ENCODE data around the gene CTDNEP1. TPM values are rescaled to one million over a fixed set of nuclear protein-coding genes. Genes with fewer than 3 reads are reported as not detected.

The CTDNEP1 gene
- total and polyA plus RNA-seq, 2 of the 4 experiments (the other 2 are of a cell fraction): 23.8 to 132 TPM

DNA sequence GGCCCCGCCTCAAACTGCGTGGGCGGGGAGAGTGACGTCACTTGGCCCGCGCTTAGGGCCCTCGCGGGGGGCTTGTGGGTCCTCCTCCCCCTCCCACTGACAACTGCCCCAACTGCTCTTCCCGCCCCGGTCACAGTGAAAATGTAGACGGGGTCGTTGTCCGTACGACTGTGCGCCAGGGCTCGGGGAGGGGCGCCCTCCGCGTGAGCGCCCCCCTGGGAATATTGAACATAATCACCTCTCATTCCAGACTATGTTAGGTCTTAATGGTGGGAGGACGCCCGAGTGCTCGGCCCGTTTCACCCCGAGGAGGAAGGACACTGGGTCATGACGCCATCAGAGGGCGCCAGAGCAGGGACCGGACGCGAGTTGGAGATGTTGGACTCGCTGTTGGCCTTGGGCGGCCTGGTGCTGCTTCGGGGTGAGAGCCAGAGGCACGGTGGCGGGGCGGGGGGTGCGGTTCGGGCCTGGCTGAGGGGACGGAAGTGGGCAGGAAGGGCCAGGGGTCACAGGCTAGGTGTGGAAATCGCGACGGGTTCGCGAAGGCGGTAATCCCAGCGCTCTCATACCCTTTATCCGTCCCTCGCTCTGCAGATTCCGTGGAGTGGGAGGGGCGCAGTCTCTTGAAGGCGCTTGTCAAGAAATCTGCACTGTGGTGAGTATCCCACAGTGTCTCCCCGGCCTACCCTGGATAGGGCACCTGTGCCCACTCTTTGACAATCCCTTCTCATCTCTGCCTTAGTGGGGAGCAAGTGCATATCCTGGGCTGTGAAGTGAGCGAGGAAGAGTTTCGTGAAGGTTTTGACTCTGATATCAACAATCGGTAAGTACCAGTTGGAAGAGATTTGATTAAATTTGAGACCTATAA, 876 bp upstream of the CTDNEP1 start, which contains the start of gene ELP5:
ELP5 (plus strand) TSS at position 40 of the 868 bp plus-strand sequence; CDS start at position 376, 336 bp downstream.
- ATAC-seq (ENCODE audit: low read depth) (peak; percentile 71), DNase-seq (peak; percentile 94)
- Histone ChIP-seq H3K23ac (ENCODE audit: low read depth, low read length) (peak within 1 kb of the TSS; percentile 93), H2AK9ac (replicated peaks; ENCODE audit: low read depth, low read length, poor library complexity) (peak within 1 kb of the TSS; percentile 99), H4K8ac (ENCODE audit: low read depth in 2 of 2, low read length in 2 of 2) (peak within 1 kb of the TSS; percentile 90 to 98), H2BK15ac (ENCODE audit: low read depth, low read length) (peak within 1 kb of the TSS; percentile 65; the same call in 1 of the 3 replicates), H4K91ac (ENCODE audit: insufficient read depth, low read depth, low read length) (peak within 1 kb of the TSS; percentile 93), H3K18ac (ENCODE audit: low read depth, low read length) (peak within 1 kb of the TSS; percentile 51), H3K4me2 (ENCODE audit: low read depth, low read length) (peak within 1 kb of the TSS; percentile 99), H3K56ac (ENCODE audit: extremely low read depth, insufficient read depth, low read length) (peak within 1 kb of the TSS; percentile 94), H3K4me1 (ENCODE audit: control insufficient read depth, insufficient read depth, low read length) (peaks cover 8% of the 10 kb centered on the region), H3K9me3 (ENCODE audit: control insufficient read depth, insufficient read depth, low read length) (no peaks in the 10 kb centered on the region), H3K36me3 (ENCODE audit: control insufficient read depth, insufficient read depth, low read length) (peaks cover 15% of the 10 kb centered on the region), H2AFZ (replicated peaks; ENCODE audit: low read length, poor library complexity) (peak within 1 kb of the TSS; percentile 99), H4K20me1 (ENCODE audit: insufficient read depth, low read length) (peaks cover 9% of the 10 kb centered on the region; the same call in 1 of the 2 replicates), H3K27me3 (ENCODE audit: control insufficient read depth, insufficient read depth, low read length) (no peaks in the 10 kb centered on the region), H4K5ac (ENCODE audit: low read depth, low read length) (peak within 1 kb of the TSS; percentile 91), H2BK5ac (ENCODE audit: low read depth, low read length, poor library complexity, severe bottlenecking) (peak within 1 kb of the TSS; percentile 94), H2BK20ac (ENCODE audit: low read depth, low read length) (no peak within 1 kb of the TSS), H3K14ac (replicated peaks; ENCODE audit: low read depth, low read length) (peak within 1 kb of the TSS; percentile 91), H3K9ac (ENCODE audit: low read depth, low read length) (peak within 1 kb of the TSS; percentile 88), H3K79me1 (ENCODE audit: low read depth in 1 of 2, low read length in 2 of 2) (peaks cover 7 to 44% of the 10 kb centered on the region in 2 experiments; a peak in 3 of 4 replicates), H2AK5ac (ENCODE audit: low read depth, low read length) (peak within 1 kb of the TSS; percentile 95), H2BK120ac (ENCODE audit: low read depth, low read length) (peak within 1 kb of the TSS; percentile 73), H3K27ac (ENCODE audit: insufficient read depth, low read length) (peak within 1 kb of the TSS; percentile 93), H3K9me1 (ENCODE audit: insufficient read depth, low read length) (peaks cover 10% of the 10 kb centered on the region), H3K4me3 (ENCODE audit: insufficient read depth, low read depth, low read length) (peak within 1 kb of the TSS; percentile 71), H3K4ac (ENCODE audit: low read depth, low read length) (peak within 1 kb of the TSS; percentile 96)
- in situ Hi-C loops (cut with MboI; ENCODE audit: low sequenced_read_pairs) (no loop called here), intact Hi-C loops (cut with micrococcal nuclease) (no loop called here), dilution Hi-C loops (cut with HindIII; ENCODE audit: low sequenced_read_pairs, unreplicated experiment) (no loop called here)
- TSS peak; percentile 34 for BruUV-seq (replicated peaks)
- CTCF ChIA-PET: no interaction called here
- WGBS, 2 experiments (ENCODE audit: extremely low coverage in 2 of 2, insufficient read length in 1 of 2): 0% methylated on average over 11 of the region's 55 CpGs; no CpG with 5 or more reads in 1 of the 2 experiments
- POLR2A ChIA-PET (ENCODE audit: unreplicated experiment): no interaction called here
- no peak; the same call in 1 of the 2 replicates for TF ChIP-seq SMC3 (IDR thresholded peaks at IDR 0.05; ENCODE audit: low read depth, low read length)
- no peak; the same call in 1 of the 2 replicates for TF ChIP-seq RAD21 (IDR thresholded peaks at IDR 0.05; ENCODE audit: low read length)
- no peak for TF ChIP-seq RCOR1 (IDR thresholded peaks at IDR 0.05; ENCODE audit: insufficient replicate concordance, low read length)
- no peak for TF ChIP-seq CEBPB (IDR thresholded peaks at IDR 0.05; ENCODE audit: low read depth, low read length)
- TF ChIP-seq, protein P1, sequence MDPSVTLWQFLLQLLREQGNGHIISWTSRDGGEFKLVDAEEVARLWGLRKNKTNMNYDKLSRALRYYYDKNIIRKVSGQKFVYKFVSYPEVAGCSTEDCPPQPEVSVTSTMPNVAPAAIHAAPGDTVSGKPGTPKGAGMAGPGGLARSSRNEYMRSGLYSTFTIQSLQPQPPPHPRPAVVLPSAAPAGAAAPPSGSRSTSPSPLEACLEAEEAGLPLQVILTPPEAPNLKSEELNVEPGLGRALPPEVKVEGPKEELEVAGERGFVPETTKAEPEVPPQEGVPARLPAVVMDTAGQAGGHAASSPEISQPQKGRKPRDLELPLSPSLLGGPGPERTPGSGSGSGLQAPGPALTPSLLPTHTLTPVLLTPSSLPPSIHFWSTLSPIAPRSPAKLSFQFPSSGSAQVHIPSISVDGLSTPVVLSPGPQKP (IDR thresholded peaks at IDR 0.05; ENCODE audit: borderline replicate concordance, low read depth, low read length): no peak
- TF ChIP-seq MXI1 (IDR thresholded peaks at IDR 0.05; ENCODE audit: borderline replicate concordance, low read depth, low read length): peak; percentile 84; the same call in 1 of the 2 replicates
- TF ChIP-seq, protein P2, sequence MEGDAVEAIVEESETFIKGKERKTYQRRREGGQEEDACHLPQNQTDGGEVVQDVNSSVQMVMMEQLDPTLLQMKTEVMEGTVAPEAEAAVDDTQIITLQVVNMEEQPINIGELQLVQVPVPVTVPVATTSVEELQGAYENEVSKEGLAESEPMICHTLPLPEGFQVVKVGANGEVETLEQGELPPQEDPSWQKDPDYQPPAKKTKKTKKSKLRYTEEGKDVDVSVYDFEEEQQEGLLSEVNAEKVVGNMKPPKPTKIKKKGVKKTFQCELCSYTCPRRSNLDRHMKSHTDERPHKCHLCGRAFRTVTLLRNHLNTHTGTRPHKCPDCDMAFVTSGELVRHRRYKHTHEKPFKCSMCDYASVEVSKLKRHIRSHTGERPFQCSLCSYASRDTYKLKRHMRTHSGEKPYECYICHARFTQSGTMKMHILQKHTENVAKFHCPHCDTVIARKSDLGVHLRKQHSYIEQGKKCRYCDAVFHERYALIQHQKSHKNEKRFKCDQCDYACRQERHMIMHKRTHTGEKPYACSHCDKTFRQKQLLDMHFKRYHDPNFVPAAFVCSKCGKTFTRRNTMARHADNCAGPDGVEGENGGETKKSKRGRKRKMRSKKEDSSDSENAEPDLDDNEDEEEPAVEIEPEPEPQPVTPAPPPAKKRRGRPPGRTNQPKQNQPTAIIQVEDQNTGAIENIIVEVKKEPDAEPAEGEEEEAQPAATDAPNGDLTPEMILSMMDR (conservative IDR thresholded peaks at IDR 0.05; ENCODE audit: low read depth, low read length): 0 out of 2 replicates have a peak, but pooled peaks have one; percentile 19
- TF ChIP-seq CHD1 (IDR thresholded peaks at IDR 0.05; ENCODE audit: low read depth, low read length): peak; percentile 80; the same call in 1 of the 2 replicates
- TF ChIP-seq NFE2L2 (IDR thresholded peaks at IDR 0.05; ENCODE audit: low read depth, low read length): no peak
- TF ChIP-seq MAZ (IDR thresholded peaks at IDR 0.05; ENCODE audit: borderline replicate concordance, low read depth, low read length): peak; percentile 86
- no peak for TF ChIP-seq MAFK (IDR thresholded peaks at IDR 0.05; ENCODE audit: low read depth, low read length)
- TF ChIP-seq, protein P3, sequence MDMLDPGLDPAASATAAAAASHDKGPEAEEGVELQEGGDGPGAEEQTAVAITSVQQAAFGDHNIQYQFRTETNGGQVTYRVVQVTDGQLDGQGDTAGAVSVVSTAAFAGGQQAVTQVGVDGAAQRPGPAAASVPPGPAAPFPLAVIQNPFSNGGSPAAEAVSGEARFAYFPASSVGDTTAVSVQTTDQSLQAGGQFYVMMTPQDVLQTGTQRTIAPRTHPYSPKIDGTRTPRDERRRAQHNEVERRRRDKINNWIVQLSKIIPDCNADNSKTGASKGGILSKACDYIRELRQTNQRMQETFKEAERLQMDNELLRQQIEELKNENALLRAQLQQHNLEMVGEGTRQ (IDR thresholded peaks at IDR 0.05; ENCODE audit: low read depth, low read length): 0 out of 2 replicates have a peak, but pooled peaks have one; percentile 2
- no peak for TF ChIP-seq FOS (IDR thresholded peaks at IDR 0.05; ENCODE audit: low read depth, low read length)
